ENCODE data around the gene MAT2A.
A peak's percentile ranks its signal among the peaks of the same experiment; 100 is the strongest.
"Not testable (repeated sequence)": the region's sequence is repeated elsewhere in the genome, so short reads cannot be mapped to it uniquely, and the experiment has no call there.

Gene MAT2A

DNA sequence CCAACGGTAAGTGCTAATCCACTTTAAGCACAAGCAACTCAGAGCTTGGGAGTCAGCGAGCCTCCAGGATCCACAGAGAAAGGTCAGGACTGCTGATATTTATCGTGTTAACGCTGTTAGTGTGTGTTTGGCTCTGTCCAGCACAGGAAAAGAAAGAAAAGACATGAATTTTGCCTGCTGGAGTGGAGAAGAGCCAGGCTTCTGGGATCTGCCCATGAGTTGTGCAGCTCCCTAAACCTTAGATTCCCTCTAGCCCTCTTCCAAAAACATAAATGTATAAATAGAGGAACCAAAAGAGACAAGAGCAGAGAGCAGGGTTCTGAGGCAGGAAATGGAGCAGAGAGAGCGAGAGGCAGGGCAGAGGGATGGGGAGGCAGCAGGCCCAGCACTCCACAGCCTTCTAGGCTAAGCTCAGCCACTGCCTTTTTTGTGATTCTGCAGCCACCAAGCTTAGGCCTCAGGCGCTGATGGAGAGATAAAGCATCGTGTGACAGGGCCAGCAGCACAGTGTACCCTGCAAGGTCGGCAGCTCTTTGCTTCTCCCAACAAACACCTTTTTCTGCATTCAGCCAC, 14.5 kb upstream of the MAT2A start:
- peak; percentile 34 for DNase-seq (ENCODE audit: low read depth)

DNA sequence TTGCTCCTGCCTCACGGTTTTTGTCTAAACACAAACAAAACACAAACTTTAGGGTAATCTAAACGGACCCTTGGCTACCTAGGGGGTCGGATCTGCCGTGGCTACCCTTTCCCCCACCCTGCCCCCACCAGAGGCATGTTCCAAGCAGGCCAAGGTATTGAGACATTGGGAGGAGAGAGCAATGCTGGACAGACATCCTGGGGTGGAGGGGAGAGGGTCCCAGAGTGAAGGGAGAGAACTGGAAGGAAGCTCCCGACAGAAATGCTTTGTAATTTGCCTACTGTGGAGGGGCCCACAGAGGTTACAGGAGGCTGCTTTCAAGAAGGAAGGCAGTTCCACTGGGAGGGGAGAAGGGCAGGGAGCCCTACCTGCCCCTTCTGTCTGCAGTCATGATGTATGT, 13.9 kb upstream of the MAT2A start:
- no peak for DNase-seq (ENCODE audit: low read depth)

DNA sequence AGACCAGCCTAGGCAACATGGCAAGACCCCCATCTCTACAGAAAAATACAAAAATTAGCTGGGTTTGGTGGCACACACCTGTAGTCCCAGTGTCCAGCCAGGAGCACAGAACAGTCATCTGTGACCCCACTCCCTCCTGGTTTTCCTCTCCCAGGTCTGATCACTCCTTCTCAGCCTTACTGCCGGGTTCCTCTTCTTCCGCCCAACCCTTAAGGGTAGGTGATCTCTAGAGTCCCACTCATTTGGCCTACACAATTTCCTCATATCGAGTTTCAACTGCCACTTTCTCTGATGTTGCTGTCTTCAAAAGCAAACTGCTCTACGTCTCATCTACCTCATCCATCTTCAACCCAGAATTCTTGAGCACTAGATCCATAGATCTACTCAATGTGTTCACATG, 13.4 kb upstream of the MAT2A start:
- no peak for DNase-seq (ENCODE audit: low read depth)

DNA sequence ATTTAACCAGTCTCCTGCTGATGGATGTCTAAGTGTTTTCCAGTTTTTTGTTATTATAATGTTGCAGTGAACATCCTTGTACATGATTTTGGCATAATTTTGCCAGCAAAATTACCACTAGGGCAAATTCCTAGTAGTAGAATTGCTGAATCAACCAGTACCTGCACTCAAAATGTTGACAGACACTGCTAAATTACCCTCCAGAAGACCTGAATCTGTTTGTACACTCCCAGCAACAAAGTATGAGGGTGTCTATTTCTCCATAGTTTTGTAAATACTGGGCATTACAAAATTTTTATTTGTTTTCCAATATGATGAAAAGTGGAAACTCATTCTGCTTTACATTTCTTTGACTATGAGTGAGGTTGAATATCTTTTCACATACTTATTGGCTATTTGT, 11.2 kb upstream of the MAT2A start:
- DNase-seq (ENCODE audit: low read depth) = no peak

DNA sequence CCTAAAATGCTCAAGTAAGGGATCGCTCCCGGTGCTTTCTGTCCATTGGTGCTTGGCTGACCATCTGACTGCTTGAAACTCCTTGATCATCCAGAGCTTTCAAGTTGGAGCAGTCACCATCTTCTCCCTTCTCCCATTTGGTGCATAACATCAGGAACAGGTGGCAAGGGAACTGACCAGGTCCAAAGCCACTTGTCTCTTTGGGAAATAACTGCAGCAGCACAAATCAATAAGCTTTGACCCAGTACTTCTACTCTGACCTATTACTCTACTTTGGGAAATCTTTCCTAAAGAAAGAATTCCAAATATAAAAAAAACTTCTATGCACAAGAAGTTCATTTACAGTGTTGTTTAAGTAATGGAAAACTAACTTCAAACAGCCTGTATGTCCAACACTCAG, 10.6 kb upstream of the MAT2A start:
- no peak for DNase-seq (ENCODE audit: low read depth)

DNA sequence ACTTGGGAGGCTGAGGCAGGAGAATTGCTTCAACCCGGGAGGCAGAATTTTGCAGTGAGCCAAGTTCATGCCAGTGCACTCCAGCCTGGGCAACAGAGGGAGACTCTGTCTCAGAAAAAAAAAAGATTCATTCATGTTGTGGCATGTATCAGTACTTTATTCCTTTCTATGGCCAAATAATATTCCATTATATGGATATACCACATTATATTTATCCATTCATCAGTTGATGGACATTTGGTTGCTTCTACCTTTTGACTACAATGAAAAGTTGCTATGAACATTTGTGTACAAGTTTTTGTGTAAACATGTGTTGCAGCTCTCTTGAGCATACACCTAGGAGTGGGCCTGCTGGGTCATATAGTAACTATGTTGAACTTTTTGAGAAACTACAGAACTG, 9.2 kb upstream of the MAT2A start:
- no peak for DNase-seq (ENCODE audit: low read depth)

DNA sequence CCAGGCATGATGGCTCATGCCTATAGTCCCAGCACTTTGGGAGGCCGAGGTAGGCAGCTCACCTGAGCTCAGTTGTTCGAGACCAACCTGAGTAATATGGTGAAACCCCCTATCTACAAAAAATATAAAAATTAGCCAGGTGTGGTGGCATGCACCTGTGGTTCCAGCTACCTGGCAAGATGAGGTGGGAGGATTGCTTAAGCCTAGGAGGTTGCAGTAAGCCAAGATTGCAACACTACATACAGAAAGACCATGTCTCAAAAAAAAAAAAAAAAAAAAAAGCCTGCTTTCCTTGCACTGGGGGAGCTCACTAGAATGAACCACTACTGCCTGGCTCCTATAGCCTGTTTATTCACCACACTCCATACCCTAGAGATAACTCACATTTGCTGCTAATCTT, 7.4 kb upstream of the MAT2A start:
- DNase-seq (ENCODE audit: low read depth) = no peak

DNA sequence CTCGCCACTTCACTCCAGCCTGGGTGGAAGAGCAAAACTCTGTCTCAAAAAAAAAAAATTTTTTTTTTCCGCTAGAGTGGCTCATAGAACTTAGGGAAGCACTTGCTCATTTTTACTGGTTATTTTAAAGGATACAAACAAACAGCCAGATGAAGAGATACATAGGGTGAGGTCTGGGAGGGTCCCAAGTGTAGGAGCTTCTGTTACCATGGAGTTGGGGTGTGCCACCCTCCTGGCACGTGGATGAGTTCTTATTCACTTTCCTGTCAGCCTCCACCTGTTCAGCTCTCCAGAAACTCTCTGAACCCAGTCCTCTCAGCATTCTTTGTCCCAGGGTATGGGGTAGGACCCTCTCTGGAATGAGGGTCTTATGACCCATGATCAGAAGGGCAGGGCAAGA, 4.9 kb upstream of the MAT2A start:
- no peak for DNase-seq (ENCODE audit: low read depth)

DNA sequence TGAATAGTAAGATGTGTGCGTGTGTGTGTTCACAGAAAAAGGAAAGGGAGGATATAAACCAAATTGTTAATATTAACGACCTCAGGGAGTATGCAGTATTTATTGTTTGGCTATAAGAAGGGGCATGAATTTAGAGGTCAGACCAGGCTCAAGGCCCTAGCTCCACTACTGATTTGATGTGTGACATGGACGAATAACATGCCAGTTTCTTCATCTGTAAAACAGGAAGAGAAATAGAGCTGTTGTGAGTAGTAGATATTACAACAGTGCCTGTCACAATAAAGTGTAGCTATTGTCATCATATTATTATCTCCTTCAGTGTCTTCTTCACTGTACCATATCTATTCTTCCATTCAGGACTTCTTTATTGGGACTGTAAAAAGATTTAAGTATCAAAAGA, 4.1 kb upstream of the MAT2A start:
- no peak for DNase-seq (ENCODE audit: low read depth)

DNA sequence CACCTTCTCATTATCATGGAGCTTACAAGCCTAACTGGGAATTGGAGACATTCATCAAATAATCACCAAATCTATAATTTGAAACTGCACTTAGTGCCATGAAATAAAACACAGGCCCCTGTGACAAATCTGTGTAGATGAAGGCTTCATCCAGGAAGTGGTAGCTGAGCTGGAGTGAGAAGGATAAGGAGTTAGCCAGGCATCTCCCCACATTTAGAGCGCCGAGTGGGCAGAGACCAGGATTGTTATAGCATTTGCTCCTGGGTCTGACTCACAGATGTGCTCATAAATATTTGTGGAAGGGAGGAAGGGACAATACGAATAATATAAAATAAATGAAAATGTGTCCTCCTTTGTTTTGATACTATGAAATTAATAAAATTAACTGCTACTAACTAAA, 2.5 kb upstream of the MAT2A start:
- DNase-seq (ENCODE audit: low read depth) = peak; percentile 81

DNA sequence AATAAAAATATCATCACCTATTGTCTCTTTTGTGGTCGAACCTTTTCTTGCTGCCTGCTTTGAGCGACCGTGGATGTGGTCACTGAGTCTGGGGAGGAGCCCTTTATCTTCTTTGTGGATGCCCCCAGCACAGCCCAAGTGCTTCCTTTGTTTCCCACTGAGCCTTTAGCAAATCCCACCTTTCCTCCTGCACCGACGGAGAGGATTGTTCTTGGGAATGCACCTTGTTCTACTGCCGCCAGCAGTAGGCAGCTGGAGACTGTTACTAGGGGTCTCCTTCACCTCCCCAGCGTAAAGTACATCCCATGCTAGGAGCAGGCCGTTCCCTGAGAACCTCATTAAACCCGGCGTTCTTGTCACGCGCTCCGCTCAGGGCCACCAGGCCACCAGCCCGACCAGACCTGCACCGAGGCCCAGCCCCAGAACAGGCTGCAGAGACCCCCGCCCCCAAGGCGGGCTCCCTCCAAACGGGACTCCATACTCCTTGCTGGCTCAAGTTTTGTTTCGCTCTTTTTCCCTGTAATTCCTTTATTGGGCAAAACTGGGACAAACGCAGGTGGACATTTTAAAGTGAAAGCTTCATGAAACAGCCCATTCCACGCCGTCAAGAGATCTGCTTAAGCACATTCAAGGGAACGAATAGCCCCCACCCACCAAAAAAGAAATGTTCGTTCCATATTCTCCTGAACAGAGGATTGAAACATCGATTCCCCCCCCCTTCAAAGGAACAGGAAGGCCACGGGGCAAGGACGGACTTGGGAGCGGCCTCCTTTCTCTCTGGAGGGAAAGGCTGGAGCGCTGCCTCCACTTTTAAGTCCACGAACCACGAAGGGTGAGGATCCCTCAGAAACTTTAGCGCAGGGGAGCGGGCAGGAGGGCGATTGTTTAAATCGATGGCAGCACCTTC, 1.1 kb upstream of the MAT2A start:
- peak; percentile 42 for DNase-seq (ENCODE audit: low read depth)

DNA sequence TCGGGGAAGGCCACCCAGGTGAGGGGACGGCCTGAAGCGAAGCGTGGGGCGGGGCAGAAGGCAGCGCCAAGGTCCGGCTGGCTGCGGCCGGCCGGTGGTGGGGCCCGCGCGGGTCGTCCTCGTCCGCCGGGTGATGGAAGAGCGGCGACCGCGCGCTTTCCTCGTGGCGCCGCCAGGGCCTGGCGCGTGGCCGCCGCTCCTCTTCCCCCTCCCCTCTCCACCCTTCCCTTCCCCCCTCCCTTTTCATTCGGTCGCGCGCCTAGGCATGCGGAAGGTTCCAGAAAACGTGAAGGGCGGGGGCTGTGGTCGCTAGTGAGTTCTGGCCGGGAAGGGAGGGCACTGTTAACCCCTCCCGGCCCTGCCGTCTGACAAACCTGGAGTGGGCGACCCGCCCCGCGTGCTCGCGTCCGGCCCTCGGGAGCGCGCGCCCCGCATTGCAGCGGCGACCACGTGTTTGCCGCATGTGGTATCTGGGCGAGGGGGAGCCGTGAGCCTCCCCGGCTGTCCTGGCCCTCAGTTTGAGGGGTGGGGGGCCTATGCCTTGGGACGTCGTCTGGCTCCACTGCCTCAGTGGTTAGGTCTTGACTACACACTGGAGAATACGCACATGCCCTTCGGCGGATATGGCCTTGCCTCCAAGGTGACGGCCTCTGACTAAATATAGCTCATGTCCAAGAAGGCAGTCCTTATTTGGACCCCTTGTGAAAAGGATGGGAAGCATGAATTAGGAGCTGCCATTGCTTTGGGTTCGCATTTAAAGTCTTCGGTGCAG, 579 bp downstream of the MAT2A start:
- peak; percentile 57 for DNase-seq (ENCODE audit: low read depth)

DNA sequence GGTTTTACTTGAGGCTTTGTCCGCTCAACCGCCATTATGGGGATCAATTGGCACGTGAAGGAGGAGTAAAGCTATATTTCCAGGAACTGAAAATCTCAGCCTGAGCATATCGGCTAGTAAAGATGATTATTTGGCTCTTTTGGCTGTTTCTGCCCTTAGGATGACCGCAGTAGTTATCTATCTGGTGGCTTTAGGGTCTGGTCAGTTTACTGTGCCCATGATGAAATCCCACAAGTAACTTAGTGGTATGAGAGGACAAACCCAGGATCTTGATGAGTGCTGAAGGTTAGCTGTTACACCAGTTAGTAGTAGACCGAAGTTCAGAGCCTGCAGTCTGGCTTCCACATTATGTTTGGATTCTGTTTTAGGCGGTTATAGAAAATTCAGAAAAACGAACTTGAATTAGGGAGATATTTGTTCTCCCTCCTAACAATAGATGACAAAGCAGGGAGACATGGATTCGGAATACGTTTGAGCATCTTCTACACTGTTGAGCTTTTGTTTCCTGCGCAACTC, 1.2 kb downstream of the MAT2A start:
- no peak for DNase-seq (ENCODE audit: low read depth)

DNA sequence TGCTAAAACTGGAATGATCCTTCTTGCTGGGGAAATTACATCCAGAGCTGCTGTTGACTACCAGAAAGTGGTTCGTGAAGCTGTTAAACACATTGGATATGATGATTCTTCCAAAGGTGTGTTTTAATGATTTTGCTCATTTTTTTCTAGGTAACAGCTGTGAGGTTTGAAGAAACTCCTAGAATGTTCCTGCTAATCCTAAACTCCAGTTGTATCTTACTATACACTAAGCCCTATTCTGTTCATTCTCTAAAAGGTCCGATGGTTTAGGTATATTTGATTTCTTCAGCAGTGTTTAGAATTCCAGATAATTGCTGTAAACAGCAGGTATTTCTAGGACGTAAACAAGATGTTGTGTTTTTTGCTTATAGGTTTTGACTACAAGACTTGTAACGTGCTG, 2.3 kb downstream of the MAT2A start:
- DNase-seq (ENCODE audit: low read depth) = no peak

DNA sequence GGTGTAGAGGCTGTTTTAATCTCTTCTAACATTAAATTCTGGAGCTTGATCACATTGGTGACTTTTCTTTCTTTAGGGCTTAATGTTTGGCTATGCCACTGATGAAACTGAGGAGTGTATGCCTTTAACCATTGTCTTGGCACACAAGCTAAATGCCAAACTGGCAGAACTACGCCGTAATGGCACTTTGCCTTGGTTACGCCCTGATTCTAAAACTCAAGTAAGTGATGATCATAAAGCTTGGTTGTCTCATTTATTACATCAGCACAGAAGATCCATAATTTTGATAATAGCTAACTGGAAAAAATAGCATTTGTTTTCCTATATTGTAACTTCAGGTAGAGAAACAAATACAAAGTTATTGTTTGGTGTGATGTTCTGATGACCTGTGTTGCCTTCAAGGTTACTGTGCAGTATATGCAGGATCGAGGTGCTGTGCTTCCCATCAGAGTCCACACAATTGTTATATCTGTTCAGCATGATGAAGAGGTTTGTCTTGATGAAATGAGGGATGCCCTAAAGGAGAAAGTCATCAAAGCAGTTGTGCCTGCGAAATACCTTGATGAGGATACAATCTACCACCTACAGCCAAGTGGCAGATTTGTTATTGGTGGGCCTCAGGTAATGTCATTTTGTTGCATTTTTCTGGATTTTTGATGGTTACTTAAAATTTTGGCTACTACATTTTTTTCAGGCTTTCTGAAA, 2.9 kb downstream of the MAT2A start:
- no peak for DNase-seq (ENCODE audit: low read depth)

DNA sequence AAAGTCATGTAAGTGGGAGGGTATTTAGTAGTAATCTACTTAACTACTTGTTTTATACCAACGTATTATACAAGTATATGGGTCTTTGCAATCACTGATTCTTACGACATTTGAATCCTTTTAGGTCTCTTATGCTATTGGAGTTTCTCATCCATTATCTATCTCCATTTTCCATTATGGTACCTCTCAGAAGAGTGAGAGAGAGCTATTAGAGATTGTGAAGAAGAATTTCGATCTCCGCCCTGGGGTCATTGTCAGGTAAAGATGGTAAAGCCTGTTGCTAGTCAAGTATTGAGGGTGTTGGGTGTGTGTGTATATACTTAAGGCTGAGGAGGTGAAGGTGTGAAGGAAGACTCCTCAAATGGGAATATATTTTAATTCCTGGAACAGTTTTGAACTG, 3.8 kb downstream of the MAT2A start:
- no peak for DNase-seq (ENCODE audit: low read depth)

DNA sequence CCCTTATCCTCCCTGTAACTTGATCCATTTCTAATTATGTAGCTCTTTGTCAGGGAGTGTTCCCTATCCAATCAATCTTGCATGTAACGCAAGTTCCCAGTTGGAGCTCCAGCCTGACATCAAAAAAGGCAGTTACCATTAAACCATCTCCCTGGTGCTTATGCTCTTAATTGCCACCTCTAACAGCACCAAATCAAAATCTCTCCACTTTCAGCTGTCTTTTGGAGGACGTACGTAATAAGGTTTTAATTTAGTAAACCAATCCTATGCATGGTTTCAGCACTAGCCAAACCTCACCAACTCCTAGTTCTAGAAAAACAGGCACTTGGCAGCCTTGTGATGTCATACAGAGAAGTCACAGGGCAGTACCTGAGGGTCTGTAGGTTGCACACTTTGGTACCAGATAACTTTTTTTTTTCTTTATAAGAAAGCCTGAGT, 5.3 kb downstream of the MAT2A start:
- DNase-seq (ENCODE audit: low read depth) = not testable (repeated sequence)

DNA sequence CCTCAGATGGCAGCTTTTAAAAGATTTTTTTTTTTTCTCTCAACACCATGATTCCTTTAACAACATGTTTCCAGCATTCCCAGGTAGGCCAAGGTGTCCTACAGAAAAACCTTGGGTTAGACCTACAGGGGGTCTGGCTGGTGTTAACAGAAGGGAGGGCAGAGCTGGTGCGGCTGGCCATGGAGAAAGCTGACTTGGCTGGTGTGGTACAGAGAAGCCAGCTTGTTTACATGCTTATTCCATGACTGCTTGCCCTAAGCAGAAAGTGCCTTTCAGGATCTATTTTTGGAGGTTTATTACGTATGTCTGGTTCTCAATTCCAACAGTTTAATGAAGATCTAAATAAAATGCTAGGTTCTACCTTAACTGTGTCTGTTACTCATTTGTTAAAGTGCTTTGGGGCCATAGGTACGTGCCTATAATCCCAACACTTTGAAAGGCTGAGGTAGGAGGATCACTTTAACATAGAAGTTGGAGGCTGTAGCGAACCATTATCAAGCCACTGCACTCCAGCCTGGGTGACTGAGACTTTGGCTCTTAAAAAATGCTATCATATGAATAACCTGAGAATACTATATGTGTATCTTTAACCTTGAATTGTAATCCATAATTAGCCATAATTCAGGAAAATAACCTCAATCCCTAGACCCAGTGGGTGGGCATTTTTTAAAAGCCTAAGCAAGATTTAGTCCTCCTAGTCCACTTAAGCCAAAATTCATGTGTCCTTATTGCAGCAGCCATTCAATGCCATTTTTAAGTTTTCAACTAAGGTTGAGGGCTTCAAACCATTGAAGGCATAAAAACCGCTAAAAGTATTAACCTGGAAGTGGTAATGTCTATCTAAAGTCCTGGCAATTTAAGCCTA, 6.2 kb downstream of the MAT2A start:
- not testable (repeated sequence) for DNase-seq (ENCODE audit: low read depth)

DNA sequence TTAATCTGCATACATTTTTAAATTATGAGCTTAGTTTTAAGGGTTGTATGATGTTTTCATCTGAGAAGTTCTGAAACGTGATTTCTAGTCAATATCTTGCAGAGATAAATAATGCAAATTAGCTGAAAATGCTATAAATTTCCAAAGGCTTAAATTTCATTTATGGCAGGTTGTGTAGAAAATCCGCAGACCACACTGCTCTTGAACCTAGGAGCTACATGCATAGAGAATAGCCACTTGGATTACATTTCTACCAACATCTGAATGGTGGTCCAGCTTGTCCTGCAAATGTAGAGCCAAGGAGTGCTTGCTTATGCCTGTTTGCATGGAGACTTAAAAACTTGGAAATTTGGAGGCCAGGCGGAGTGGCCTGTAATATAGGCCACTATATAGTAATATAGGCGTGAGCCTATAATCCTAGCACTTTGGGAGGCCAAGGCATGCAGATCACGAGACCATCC, 6.8 kb downstream of the MAT2A start:
- DNase-seq (ENCODE audit: low read depth) = no peak

DNA sequence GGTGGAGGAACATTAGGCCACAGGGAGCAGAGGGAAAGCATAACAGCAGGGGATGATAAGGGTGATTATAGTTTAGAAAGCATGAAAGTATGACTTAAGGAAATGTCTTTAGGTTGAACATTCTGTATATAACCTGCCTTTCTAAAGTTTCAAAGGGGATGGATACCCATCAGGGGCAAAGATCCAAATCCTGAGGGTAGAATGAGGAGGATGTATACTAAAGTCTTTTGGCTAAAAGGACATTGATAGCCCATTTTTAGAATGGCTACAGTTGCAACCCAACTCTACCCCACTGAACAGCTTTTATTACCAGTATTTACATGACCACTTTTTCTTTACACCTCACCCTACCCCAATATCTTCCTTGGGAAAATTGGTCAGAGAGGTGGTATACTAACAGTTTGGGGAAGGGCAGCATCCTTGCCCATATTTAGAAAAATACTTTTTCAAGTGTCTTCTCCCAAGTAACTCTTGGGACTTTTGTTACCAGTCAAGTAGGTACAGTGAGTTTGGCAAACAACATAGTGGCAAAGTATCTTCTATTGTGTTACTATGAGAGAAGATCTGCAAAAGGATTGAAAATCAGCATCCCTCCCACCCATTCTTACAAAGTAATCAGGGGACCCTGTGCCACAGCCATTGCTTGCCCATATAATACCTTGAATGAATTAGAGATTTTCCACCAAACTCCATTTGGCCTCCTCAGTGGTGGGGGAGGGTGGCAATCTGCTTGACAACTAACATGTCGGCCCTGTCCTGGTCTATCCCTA, 8.3 kb downstream of the MAT2A start:
- DNase-seq (ENCODE audit: low read depth) = no peak
